ENCODE measurements around the gene PPM1F.
"Not testable (repeated sequence)": the region's sequence is repeated elsewhere in the genome, so short reads cannot be mapped to it uniquely, and the experiment has no call there.

PPM1F gene

GRCh38 chr22:21940521-21940920 is 12.1 kb downstream of the PPM1F start:
- peak; percentile 7 for DNase-seq (ENCODE audit: low spot score)

GRCh38 chr22:21939935-21940334 is 12.7 kb downstream of the PPM1F start:
- DNase-seq (ENCODE audit: low spot score), result not testable (repeated sequence)

GRCh38 chr22:21939461-21939913 is 13.2 kb downstream of the PPM1F start:
- no peak for DNase-seq (ENCODE audit: low spot score)

- DNase-seq (ENCODE audit: low spot score), result no peak
These were observed 13.7 kb downstream of the PPM1F start for GRCh38 chr22:21938906-21939305.

DNA sequence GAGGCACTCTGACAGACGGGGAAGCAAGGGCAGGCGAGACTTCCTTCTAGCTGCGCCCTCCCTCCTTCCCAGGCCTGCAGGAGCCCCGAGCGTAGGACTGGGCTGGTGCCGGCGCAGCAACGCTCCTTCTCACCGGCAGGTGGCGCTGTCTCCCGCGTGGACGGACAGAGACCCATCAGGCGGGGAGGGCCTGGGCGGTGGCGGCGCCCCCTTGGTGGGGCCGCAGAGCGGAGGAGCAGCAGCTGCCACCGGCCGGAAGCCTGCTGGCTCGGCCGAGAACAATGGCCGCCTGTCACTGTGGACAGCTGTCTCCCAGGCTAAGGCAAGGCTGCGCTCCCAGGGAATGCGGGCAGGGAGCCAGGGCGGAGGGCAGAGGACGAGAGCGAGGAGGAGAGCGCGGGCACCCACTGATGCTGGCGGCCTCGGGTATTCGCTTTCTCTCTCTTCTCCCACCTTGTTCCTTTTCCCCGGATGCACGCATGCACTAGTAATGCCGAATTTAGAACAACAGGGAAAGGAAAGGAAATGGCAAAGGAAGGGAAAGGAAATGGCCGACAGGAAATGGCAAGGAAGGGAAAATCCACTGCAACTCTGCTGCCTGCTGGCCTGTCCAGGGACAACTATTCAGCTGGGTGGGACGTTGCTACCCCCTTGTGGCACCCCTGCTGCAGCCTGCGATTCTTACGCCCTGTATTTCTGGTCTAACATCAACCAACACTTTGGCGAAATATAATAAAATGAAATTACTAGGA is 14.4 kb downstream of the PPM1F start:
- peak; percentile 94 for DNase-seq (ENCODE audit: low spot score)

GRCh38 chr22:21937821-21938070 is 14.9 kb downstream of the PPM1F start:
- no peak for DNase-seq (ENCODE audit: low spot score)

GRCh38 chr22:21937041-21937820 is 15.4 kb downstream of the PPM1F start:
- DNase-seq (ENCODE audit: low spot score), result peak; percentile 82

- no peak for DNase-seq (ENCODE audit: low spot score)
These were observed 16.4 kb downstream of the PPM1F start for GRCh38 chr22:21936151-21936775.

- DNase-seq (ENCODE audit: low spot score), result no peak
These were observed 18.7 kb downstream of the PPM1F start for GRCh38 chr22:21933910-21934309.

DNA sequence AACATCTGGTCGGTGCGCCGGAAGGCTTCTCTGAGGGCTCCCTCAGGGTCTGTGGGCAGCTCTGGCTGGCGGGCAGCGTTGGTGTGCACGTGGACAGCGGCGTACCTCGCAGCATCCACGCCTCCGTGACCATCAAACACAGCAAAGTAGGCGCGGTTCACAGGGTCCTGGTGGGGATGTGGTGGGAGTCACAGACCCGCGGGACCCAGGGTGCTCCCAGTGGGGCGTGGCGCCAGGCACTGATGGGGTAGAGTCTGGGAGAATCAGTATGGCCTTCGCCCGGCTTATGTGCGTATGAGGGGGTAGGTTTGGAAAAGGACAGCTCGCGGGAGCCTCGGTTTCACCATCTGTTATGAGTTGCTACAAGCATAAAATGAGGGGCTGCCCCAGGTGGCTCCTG is 19.2 kb downstream of the PPM1F start:
- DNase-seq (ENCODE audit: low spot score), result no peak

DNA sequence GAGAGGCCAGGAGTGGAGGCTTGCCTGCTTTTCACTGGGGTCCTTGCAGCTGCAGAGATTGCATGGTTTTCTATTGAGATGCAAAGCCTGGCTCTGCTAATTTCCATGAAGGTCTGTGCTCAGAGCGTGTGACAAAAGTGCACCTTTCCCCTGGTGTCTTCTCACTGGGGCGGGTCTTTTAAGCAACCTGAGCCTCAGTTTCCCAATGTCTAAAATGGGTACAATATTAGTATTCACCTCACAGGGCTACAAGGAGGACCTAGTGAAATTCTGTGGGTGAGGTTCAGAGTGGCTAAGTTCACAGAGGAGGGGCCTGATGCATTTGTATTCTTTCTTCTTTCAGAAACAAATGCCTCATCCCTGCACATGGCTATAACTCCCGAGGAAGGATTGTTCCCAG is 20.3 kb downstream of the PPM1F start:
- no peak for DNase-seq (ENCODE audit: low spot score)

DNA sequence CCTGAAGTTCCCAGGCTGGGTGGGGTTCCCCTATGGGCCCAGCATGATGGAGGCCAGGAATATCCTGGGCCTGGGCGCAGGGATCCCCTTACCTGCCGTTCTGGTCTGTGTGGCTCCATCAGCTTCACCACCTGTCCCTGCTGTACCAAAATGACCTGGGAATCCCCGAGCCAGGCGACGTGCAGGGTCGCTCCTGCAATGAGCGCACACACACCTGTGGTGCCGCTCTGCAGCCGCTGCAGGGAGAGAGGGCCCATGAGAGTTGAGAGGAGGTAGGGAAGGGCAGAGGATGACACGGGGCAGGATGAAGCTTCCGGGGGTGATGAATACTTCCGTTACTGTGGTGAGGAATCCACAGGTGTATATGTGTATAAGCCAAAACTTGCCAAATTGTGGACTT is 21.6 kb downstream of the PPM1F start:
- no peak for DNase-seq (ENCODE audit: low spot score)

DNA sequence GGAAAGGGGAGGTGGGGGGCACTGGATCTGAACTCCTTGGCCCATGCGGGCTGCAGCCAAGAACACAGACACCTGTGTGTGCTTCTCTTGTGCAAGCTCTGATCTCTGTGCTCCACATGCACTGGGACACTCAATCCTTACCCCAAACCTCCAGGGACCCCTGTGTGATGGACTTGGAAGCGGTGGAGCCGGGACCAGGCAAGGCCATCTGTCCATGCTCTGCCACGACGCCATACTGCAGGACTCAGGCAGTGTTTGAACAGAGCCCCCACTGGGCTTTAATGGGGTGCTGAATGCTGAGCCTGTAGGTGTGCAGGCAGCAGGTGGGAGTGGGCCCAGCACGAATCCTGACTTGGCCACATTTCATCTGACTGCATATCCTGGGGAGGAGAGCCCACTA is 23.4 kb downstream of the PPM1F start:
- no peak for DNase-seq (ENCODE audit: low spot score)

DNA sequence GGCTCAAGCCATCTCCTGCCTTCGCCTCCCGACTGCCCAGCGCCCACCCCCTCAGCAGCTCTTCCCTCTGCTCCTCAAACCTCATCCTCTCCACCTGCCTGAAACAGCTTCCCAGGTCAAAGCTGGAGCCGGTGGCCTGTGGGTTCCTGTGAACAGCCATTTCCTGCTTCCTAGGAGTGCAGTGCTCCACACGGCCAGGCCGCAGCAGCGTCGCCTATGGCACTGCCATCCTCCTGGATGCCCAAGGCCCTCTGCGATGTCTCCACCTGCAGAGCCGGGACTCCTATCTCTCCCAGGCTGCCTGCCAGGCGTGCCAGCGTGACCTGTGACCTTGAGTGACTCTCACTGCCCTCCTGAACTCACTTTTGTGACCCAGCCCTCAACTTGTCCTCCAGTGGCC is 24.6 kb downstream of the PPM1F start:
- no peak for DNase-seq (ENCODE audit: low spot score)

DNA sequence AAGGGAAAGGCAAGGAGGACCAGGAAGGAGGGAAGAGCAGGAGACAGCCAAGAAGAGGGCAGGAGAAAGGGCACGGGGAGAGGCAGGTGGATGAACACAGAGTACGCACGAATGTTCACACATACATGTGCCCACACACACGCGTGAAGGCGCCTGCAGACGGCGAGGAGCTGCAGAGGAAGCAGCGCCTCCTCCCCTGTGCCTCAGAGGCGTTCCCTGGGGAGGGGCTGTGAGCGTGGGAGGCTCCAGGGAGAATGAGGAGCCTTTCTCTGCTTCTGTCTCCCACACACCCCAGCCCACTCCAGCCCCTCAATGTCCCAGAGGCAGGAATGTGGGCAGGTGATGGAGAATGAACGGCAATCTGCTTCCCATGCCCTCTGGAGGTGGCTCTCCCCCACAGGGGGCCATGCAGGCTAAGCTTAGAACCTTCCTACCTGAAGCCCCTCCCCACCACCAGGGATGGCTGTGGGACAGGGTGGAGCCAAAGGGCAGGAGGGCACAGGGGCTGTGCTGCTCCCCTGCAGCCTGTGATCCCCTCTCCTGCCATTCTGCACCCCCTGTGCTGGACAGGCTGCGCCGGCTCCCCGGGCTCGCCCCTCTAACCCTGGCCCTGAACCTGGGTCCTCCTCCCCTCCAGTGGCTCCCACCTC is 25.3 kb downstream of the PPM1F start:
- no peak for DNase-seq (ENCODE audit: low spot score)

DNA sequence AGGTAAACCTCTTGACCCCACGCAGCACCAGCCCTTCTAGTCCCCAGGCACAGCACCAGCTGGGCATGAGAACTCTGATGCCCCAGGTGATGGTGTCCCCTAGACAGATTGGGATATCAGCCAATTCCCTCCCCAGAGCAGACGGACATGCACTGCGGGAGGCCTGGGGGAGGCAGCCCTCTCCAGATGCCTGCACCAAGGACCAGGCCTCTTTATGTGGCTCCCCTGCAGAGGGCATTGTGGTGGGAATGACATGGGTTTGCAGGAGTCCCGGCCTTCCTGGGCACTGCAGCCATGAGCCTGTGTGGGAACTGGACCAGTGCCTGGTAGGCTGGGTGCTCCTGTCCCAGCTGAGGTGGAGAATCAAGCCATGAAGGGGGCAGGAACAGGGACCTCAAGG is 25.9 kb downstream of the PPM1F start:
- no peak for DNase-seq (ENCODE audit: low spot score)

DNA sequence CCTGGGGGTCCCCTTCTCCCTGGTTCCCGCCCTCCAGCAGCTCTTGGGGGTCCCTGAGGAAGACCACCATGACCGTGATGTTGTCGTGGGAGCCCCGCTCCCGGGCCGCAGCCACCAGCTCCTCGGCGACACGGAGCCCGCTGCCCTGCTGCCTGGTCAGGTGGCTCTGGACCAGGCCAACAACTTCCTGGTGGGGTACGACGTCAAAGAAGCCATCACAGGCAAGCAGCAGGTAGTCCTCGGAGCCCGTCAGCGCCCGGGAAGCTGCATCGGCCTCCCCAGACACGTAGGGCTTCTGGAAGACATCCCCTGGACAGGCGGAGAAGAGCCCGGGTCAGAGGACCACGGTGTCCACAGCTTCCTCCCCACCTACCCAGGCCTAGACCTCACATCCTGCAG is 29.5 kb downstream of the PPM1F start:
- no peak for DNase-seq (ENCODE audit: low spot score)

- DNase-seq (ENCODE audit: low spot score), result no peak
These were observed 30.1 kb downstream of the PPM1F start for GRCh38 chr22:21922370-21923162.

- DNase-seq (ENCODE audit: low spot score), result no peak
These were observed 30.9 kb downstream of the PPM1F start for GRCh38 chr22:21921729-21922128.

GRCh38 chr22:21921184-21921721 is 31.4 kb downstream of the PPM1F start:
- no peak for DNase-seq (ENCODE audit: low spot score)

DNA sequence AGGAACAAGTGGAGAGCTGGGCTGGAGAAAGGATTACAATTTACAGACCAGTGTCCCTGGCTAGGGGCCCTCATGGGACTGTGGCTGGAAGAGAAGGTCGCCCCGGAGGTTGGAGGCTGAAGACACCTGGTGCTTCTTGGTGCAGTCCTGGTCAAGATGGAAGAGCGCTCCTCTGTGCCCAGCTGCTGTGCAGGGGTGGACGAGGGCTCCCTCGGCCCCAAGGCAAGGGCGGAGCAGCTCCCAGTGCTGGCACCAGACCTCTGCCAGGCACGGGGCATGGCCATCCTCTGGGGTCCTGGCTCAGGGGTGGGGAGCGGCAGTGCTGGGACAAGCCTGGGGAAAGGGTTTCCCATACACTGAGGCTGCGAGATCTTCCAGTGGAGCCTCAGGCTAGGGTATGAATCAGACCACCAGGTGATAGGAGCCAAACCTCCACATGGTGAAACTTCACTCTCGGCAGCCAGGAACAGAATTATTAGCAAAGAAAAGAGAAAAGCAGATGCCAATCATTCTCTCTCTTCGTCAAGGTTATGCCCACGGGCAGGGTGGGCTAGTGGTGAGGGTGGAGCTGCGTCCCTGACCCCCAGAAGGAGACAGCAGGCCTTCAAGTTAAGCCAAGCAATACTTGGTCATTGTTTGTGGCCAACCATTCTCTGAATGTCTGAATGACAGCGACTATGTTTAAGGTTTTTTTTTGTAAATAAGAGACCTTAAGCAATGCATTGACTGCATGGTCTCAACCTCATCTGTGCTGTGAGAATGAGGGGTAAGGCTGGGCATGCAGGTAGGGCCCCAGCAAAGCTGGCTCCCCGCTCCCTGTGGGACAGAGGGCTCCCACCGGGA is 32.1 kb downstream of the PPM1F start:
- no peak for DNase-seq (ENCODE audit: low spot score)
